GM19025 (cell line): ENCODE data around the gene POLR2J2.
"Not testable (repeated sequence)": the region's sequence is repeated elsewhere in the genome, so short reads cannot be mapped to it uniquely, and the experiment has no call there.

Experiments
- ATAC-seq: cut with Tn5 transposase; IDR thresholded peaks from one replicate; pipeline ENCODE4 v1.9.1; 2021; ENCODE audit warnings: mild to moderate bottlenecking, low read depth, moderate library complexity; ENCODE audit not compliant: unreplicated experiment

Gene POLR2J2

DNA sequence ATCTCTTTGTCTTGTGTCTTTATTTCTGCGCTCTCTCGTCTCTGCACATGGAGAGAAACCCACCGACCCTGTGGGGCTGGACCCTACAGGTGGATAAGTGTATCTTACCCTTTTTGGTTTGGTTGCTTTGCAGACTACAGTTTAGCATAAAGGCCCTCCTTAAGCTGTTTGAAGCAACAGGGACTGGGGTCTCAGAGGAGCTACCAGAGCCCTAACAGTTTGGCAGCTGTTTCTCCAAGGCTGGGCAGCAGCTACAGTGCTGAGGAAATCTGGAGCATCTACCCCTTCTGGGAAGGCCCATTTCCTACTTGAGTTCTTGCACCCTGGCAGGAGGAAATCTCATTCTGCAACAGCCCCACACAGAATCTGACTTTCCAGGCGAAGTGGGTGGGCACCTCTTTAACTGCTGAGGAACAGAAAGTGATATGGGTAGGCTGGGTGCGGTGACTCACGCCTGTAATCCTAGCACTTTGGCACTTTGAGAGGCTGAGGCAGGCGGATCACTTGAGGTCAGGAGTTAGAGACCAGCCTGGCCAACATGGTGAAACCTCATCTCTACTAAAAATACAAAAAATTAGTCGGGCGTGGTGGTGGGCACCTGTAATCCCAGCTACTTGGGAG lies 2.1 kb upstream of the POLR2J2 start:
- ATAC-seq = not testable (repeated sequence)

DNA sequence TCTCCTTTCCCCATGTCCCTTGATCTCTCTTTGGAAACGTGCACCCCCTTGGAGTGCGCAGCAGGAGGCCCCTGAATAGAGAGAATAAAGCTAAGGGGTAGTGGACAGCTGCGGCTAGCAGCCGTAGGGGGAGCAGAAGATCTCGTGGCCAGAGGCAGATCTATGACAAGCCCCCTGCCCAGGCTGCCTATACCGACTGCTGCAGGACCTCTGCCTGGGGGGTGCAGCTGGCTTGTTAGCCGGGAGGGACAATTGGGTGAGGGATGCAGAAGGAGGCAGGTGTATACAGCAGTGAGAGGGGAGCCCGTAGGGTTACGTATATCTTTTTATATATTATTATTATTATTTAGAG lies 469 bp upstream of the POLR2J2 start:
- peak; percentile 30 for ATAC-seq

DNA sequence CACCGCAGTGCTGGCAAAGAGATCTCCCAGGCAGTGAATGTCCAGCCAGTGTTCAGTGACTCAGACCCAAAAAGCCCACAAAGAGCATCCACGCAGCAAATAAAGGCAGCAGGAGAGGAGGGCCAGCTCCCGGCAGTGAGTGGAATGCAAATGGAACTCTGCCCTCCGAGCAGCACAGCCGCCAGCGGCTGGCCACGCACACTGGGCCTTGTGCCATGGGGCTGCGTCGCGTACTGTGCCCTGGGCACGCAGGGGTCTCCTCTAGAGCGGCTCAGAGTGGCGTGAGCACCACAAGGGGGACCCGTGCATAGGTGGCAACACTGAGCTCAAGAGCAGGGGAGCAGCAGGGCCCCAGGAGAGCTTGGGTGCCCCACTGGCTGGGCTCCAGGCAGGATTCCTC lies 3.9 kb downstream of the POLR2J2 start:
- ATAC-seq = not testable (repeated sequence)

DNA sequence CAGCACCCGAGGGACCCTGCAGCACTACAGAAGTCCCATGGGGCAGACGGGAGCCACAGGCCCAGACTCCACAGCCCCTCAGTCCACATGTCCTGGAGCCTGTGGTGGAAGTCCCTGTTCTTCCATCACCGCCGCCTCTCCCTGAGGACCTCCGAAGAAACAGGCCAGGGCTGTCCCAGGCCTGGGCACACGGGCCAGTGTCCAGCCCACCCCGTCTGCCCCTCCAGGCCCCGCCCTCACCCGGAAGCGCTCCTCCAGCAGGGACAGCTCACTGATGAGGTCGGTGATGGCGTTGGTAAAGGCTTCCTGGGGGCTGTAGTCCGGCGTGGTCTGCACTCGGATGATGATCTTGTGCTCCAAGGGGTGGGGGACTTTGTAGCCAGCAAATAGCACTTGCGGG lies 4.6 kb downstream of the POLR2J2 start:
- ATAC-seq = not testable (repeated sequence)

DNA sequence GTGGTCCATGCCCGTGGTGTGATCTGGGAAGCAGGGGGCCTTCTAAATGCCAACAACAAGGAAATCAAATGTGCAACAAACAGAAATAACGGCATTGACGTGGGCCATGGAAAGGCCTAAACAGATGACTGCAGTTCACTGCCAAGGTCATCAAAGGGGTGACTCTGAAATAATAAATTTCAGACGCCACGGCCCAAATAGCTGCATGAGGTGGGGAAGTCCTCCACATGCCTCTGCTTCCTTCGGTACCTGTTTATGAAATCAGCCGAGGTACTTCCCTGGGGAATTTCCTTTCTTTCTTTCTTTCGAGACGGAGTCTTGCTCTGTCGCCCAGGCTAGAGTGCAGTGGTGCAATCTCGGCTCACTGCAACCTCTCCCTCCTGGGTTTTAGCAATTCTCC lies 6.7 kb downstream of the POLR2J2 start:
- not testable (repeated sequence) for ATAC-seq

- ATAC-seq = not testable (repeated sequence)
Observed at GRCh38 chr7:102649924-102650323, 21.5 kb downstream of the POLR2J2 start, which contains the start of gene SPDYE2B. Gene SPDYE2B (plus strand): TSS chr7:102650319. CDS start chr7:102652349, 2,030 bp downstream.

DNA sequence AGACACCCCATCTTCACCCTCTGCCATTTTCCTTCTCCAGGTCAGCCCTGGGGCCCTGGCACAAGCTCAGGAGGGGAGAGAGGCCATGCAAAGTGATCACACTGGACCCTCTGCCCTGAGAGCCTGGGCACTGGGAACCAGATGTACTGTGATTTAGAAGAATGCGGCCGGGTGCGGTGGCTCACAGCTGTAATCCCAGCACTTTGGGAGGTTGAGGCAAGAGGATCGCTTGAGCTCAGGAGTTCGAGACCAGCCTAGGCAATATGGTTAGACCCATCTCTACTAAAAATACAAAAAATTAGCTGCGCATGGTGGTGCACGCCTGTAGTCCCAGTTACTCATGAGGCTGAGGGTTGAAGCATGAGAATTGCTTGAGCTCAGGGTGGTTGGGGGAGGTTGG lies 23.6 kb downstream of the POLR2J2 start:
- not testable (repeated sequence) for ATAC-seq

- ATAC-seq = not testable (repeated sequence)
Observed at GRCh38 chr7:102643404-102643803, 28.1 kb downstream of the POLR2J2 start.

DNA sequence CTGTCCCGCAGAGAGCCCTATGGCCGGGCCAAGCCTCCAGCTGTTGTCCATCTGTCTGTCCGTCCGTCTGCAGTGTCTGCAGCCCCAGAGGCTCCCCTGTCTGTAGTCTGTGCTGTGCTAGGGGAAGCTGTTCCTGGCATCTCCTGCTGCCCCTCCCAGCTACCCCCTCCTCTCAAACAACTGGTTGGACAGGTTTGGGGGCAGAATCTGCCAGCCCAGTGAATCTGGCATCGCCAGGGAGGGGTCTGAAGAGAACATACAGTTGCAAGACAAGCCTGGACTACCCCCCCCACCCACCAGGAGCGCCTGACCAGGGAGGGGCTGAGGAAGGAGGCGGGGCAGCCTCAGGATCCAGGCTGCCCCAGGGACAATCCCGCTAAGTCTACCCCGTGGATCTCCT lies 28.8 kb downstream of the POLR2J2 start, which contains the start of gene UPK3BL1:
TSS of gene UPK3BL1 (minus strand) at position 101 of the 400 bp plus-strand sequence. CDS start at position 51, 50 bp downstream.
- not testable (repeated sequence) for ATAC-seq

DNA sequence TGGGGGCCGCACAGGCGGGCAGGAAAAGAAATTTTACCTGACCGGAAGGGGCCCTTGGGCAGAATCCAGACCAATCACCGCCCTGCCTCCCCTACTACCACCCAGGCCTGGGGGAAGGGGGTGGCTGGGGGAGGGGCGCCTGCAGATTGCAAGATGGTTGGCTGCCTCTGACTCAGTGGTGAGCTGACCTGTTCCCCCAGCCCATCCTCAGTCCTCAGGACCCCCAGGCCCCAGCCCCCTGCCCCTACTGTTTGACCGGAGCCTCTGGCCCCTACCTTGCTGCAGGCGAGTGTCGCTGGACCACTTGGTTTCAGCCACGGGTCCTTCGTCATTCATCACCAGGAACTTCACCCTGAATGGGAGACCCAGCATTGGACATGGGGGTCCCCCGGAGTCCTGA lies 32.6 kb downstream of the POLR2J2 start:
- ATAC-seq = not testable (repeated sequence)

DNA sequence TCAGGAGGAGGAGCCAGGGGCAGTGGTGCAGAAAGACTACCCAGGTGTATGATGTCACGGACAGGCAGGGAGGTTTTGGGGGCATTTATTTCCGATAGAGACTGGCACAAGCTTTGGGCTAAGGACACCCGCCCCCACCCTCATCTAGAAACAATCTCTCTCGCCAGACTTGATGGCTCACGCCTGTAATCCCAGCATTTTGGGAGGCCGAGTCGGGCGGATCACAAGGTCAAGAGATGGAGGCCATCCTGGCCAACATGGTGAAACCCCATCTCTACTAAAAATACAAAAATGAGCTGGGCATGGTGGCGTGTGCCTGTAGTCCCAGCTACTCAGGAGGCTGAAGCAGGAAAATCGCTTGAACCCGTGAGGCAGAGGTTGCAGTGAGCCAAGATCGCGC lies 34.5 kb downstream of the POLR2J2 start:
- ATAC-seq = not testable (repeated sequence)

GRCh38 chr7:102635354-102635753 lies 36.1 kb downstream of the POLR2J2 start:
- not testable (repeated sequence) for ATAC-seq

DNA sequence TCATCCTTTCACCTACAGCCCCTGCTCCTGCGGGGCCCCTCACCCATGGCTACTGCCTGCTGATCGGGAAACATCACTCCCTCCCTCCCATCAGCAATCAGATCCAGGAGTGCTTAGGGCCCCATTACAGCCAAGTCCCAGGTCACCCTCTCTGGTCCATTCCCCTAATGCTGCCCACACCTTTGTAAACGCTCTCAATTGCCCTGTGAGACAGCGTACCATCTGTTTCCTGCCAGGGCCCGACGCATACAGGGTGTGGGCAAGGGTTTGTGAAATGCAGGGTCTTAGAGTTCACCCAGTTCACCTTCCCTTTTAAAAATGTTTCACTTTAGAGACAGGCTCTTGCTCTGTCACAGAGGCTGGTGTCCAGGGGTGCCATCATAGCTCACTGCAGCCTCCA lies 37.2 kb downstream of the POLR2J2 start:
- not testable (repeated sequence) for ATAC-seq

DNA sequence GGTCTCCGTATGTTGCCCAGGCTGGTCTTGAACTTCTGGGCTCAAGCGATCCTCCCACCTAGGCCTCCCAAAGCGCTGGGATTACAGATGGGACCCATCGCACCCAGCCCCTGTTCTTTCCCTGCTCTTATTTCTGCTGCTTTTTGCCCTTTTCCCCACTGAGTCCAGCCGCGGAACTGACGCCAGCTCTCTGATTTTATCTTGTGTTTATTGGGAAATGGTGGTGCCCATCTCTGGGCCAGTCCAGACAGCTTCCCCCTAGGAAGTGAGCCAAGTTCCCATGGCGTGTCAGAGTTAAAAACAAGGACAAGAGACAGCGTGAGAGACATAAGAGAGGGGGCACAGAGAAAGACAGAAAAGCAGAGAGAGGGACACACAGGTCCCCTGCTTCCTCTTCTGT lies 40.8 kb downstream of the POLR2J2 start:
- not testable (repeated sequence) for ATAC-seq

- not testable (repeated sequence) for ATAC-seq
Observed at GRCh38 chr7:102627271-102627904, 44.1 kb downstream of the POLR2J2 start.

DNA sequence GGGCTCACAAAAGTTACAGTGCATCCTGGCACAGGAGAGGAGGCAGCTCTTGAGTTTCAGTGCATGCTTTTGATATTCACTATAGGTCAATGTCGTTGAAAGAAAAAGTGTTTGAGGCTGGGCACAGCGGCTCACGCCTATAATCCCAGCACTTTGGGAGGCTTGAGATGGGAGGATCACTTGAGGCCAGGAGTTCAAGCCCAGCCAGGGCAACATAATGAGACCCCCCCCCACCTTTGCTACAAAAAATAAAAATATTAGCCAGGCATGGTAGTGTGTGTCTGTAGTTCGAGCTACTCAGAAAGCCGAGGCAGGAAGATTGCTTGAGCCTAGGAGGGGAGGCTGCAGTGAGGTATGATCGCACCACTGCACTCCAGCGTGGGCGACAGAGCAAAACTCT lies 53.3 kb downstream of the POLR2J2 start:
- not testable (repeated sequence) for ATAC-seq

DNA sequence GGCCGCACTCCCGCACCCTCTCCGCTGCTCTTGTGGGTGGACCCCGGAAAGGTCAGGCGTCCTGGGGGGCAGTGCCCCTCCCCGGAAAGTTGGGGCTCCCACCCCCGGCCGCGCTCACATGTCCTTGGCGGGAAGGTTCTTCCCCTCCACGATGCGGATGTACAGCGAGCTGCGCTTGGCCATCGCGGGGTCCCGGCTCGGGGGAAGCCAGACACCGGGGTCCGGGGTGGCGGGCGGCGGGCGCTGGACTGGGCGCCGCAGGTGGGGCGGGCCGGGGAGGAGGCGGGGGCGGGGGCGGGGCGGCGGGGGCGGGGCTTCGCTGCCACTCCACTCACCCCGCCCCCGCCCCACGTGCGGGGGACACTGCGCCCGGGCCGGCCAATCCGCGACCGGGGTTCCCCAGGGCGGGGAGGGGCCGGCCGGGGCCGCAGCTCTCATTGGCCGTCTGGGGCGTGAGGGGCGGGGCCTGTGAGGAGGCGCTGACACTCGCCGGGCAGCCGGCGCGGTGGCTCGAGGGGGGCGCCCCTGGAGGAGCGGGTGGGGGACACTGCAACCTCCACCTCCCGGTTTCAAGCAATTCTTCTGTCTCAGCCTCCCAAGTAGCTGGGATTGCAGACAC lies 54.8 kb downstream of the POLR2J2 start, which contains the start of gene RASA4:
TSS of gene RASA4 (minus strand) at position 250 of the 619 bp plus-strand sequence. CDS start at position 183, 67 bp downstream.
- peak; percentile 78 for ATAC-seq
